Activated CD4-positive, alpha-beta T cell treated with anti-CD3 and anti-CD28 coated beads, Interleukin-2, amount 50 U/mL, for 4 hours (primary cell): ENCODE results near the gene ANKRD28.

Source experiments
- DNase-seq, 2 experiments: peaks; one replicate each; pipeline ENCODE4 v3.0.0-alpha.2; 2020

The ANKRD28 gene

GRCh38 chr3:15660055-15660935 is 137.5 kb downstream of the ANKRD28 start:
- no peak for DNase-seq

GRCh38 chr3:15659254-15659975 is 138.4 kb downstream of the ANKRD28 start:
- DNase-seq = no peak

GRCh38 chr3:15657016-15657415 is 140.8 kb downstream of the ANKRD28 start:
- DNase-seq = no peak

GRCh38 chr3:15656342-15656741 is 141.4 kb downstream of the ANKRD28 start:
- DNase-seq = no peak

DNA sequence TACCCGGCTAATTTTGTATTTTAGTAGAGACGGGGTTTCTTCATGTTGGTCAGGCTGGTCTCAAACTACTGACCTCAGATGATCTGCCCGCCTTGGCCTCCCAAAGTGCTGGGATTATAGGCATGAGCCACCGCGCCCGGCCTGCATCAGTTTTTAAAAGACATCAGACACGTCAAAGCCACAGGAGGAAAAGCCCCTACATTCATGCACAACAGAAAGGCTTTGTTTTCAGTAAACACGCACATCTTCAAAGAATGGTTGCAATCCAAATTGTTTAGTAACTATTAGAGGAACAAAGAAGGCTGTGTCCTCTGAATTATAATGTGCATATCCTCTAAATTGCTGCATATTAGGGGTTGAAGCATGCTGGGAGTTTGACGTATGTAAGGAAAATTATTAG is 142.9 kb downstream of the ANKRD28 start:
- DNase-seq = no peak

- no peak for DNase-seq
These were observed 143.7 kb downstream of the ANKRD28 start for GRCh38 chr3:15654127-15654526.

GRCh38 chr3:15653321-15653720 is 144.5 kb downstream of the ANKRD28 start:
- no peak for DNase-seq

GRCh38 chr3:15651396-15651795 is 146.4 kb downstream of the ANKRD28 start:
- no peak for DNase-seq

DNA sequence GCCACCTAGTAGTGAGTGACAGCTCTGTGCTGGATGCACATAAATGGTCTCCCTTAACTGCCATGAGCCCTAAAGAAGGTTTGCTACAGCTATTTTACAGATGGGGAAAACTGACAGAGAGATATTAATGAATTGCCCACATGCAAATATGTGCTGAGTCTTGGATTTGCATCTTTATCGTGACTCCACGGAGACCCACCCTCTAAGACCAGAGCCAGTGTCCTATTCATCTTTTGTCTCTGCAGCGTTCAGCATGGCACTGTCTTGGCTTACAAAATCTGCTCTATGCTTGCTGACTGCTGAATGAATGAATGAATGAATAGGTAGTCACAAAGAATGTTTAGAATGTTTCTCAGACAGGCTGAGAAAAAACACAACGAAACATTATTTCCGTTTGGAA is 147.9 kb downstream of the ANKRD28 start:
- DNase-seq = no peak

GRCh38 chr3:15649341-15649740 is 148.4 kb downstream of the ANKRD28 start:
- DNase-seq = no peak

DNA sequence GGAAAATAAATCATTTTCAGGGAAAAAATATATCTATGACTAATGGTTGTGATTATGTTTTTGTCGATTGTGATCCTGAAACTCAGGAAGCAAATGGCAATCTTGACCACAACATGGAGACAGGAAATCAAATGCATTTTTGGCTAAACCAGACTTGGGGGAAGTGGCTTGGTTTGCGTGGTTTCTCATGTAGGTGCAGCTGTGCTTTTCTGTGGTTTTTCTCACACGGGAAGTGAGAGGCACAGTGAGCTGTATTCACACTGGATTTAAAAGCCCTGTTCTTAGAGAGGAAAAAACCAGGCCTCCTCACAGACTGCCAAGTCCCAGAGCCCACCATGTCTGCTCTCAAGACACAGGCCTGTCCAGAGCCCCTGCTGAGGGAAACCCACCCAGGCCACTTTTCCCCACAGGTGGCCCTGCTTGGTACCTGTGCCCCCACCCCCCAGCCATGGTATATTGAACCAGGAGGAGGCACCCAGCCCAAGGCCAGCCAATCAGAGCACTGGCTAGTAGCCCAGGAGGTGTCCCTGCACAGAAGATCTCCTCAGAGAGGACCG is 150.1 kb downstream of the ANKRD28 start:
- DNase-seq = peak; percentile 20 to 26

DNA sequence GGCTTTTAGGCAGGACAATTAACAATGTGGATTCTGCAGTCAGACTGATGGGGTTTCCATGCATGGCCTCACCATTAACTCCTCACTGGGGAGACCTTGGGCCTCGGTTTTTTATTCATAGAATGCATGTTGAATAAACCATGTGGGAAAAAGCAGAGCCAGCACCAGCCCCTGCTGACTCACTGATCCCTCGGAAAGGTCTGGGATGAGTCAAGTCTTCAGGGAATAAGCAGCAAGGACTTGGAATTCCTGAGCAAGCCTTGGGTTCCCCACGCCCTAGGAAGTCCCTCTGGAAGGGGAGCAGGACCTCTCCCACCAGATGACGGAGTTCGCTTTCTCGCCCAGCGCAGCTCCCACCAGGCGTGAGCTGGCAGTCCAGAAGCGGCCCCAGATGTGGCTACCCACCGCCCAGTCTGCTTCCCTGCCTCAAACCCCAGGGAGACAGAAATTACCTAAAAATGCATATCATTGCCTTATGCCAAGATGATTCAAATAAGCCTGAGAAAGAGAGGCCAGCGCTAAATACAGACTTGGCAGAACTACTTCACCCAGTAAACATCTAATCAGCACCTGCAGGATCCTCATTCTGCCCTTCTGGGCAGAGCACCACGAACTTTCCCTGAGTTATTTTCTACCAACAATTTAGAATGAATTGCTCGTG is 150.8 kb downstream of the ANKRD28 start:
- no peak for DNase-seq

DNA sequence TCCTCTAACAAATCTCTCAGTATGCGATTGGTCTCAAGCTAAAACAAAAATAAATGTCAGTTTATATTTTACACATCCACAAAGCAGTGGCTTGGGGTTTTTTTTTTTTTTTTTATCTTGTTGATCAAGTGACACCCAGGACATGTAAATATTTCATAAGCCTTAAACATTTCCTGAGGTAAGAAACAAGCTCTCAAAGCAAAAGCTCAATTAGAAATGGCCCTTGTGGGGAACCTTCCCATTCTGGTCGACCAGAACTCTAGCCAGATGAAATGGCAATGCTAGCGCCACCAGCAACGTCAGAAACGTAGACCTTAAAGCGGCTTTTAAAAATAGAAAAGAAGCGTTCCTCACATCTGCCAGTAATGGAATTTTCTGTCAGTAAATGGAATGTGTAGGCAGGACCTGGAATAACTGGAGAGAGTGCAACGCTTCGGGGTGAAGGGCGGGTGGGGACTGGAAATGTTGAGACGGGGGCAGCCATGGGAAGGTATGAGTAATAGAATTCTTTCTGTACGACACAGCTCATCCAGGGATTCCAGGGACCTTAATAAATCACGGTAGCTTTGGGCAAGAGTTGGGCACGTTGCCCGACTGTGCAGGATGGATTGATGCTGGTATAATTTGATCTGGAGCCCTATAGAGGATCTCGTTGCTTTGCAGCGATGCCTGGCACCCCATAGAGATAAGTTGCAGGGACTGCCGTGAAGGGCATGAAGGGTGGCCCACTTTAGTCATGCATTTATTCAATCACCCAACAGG is 151.9 kb downstream of the ANKRD28 start:
- DNase-seq = no peak

DNA sequence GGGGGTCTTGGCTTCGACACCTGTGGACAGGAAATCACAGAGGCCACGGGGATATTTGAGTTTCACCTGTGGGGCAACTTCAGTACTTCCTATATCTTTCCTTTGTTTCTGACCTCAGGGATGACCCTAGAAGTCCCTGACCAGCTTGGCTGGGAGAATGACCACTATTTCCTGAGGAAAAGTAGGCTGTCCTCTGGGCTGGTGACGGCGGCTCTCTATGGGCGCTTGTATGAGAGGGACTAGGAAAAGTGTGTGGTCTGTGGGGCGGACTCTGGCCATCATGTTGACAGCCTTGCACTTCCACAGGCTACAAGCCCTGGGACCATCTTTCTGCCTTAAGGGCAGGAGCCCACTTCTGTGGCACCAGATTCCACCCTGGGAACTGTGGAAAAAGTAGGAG is 152.5 kb downstream of the ANKRD28 start:
- DNase-seq = no peak

DNA sequence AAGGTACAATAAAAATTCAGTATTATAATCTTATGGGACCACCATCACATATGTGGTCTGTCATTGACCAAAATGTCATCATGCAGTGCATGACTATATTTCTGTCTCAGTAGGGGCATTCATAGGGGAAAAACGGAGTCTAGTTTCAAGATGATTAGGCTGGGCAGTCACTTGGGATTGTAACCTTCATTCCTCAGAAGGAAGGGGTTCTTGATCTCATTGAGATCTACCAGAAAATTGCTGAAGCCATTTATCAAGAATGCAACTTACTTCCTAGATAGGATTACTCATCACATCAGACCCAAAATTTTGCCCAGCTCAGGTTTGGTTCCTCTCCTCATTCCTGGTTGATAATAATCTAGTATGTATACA is 158.9 kb downstream of the ANKRD28 start:
- DNase-seq = no peak

DNA sequence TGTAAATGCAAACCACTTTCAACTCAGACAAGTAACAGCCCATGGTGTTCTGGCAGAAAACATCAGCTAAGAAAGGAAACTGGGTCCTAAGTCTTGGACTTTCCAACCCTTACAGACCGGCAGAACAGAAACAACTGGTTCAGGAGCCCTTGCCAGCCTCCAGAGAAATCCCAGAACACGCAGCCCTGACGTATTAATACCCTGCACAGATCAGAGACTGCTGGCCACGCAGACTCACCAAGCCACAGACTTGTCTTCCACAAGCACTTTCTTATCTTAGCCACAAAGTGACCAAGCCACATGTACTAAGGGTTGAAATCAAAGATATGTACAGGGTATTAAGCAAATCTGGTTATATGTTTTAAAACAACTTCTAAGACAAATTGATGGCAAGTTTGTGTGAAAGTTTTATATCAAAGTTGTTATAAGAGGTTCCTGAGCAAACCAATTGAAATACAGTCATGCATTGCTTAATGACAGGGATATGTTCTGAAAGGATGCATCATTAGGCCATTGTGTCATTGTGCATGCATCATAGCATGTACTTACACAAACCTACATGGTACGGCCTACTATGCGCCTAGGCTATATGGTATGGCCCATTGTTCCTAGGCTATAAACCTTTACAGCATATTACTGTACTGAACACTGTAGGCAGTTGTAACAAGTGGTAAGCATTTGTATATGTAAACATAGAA is 159.4 kb downstream of the ANKRD28 start:
- DNase-seq = no peak

GRCh38 chr3:15637131-15637951 is 160.4 kb downstream of the ANKRD28 start:
- DNase-seq = no peak

DNA sequence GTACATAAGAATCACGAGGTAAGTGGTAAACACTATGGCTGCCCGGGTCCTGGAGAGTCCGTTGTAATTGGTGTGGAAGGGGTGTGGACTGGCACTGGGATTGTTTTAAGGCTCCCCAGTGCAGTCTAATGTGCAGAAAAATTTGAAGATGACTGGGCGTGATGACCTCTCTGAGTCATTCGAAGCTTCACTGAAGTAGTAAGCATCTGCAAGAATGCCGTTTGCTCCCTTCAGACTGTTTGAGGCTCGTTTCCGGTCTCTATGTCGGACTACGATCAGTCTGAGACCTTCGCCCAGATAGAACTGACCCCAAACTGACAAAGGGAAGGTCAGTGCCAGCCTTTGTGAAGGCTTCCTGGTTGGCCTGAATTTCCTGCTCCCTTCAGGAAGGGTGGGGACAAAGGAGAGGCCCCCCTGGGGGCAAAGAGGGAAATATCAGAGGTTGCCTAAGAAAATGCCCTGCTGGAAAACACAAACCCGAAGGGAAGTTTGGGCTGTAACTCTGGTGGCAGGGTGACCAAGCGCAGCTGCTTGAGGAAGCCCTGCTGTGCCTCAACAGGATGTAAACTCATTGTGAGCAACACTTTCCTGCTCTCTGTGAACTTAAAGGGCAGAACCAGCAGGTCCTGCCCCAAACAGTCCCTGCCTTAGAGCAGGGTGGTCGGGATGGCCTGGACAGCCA is 161.6 kb downstream of the ANKRD28 start:
- no peak for DNase-seq

- DNase-seq = no peak
These were observed 162.6 kb downstream of the ANKRD28 start for GRCh38 chr3:15635121-15635661.

DNA sequence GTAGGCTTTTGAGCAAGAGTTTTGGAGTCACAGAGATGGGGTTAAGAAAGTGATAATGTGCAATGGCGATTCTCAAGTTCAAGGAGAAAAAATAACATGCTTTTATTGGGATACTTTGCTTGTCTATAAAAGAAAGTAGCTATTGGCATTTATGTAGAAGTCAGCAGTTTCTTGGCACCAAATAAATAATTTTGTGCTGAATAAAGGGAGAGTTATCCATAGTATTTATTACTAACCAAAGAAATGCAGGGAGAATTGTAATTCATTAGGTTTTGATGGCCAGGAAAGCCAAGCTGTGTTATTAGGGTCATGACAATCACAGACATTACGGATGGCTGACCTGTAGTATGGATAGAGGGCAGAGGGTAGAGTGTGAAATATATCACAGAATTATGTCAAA is 163.1 kb downstream of the ANKRD28 start:
- DNase-seq = no peak
